GM23338 (cell line): Measurements from ENCODE around the gene DSG1. TPM values are rescaled to one million over a fixed set of nuclear protein-coding genes. Genes with fewer than 3 reads are reported as not detected.

ENCODE experiments used
- ATAC-seq: fragments of 200-7000 bp; cut with Tn5 transposase; 3 replicates; pipeline ENCODE4 v1.9.1; 2020
- DNase-seq: peaks from one replicate; pipeline ENCODE4 v3.0.0-alpha.2; 2015; ENCODE audit warnings: low spot score
- H2AFZ ChIP-seq: fragments of 200-600 bp; sonication (generic); 2 replicates; pipeline ENCODE4 v1.8.0; 2016; ENCODE audit warnings: antibody characterized with exemption, mild to moderate bottlenecking, moderate library complexity
- H3F3A ChIP-seq: fragments of 200-600 bp; sonication (generic); replicated peaks from 2 replicates; pipeline ENCODE4 v1.8.0; 2017; ENCODE audit warnings: antibody characterized with exemption, mixed run types, low read depth
- H3K27ac ChIP-seq: fragments of 200-600 bp; sonication (generic); 2 replicates; pipeline ENCODE4 v1.6.1; 2016; ENCODE audit warnings: low read depth
- H3K27me3 ChIP-seq: fragments of 200-600 bp; sonication (generic); 2 replicates; pipeline ENCODE4 v1.8.0; 2016; ENCODE audit warnings: mild to moderate bottlenecking, mixed run types, moderate library complexity; ENCODE audit not compliant: insufficient read depth
- H3K36me3 ChIP-seq: fragments of 200-600 bp; sonication (generic); 2 replicates; pipeline ENCODE4 v1.8.0; 2016; ENCODE audit warnings: mild to moderate bottlenecking; ENCODE audit not compliant: insufficient read depth
- H3K4me1 ChIP-seq: fragments of 200-600 bp; sonication (generic); 2 replicates; pipeline ENCODE4 v1.8.0; 2016; ENCODE audit warnings: mild to moderate bottlenecking, moderate library complexity; ENCODE audit not compliant: insufficient read depth
- H3K4me2 ChIP-seq: fragments of 200-600 bp; sonication (generic); 2 replicates; pipeline ENCODE4 v1.7.1; 2017; ENCODE audit warnings: mixed run types
- H3K4me3 ChIP-seq: fragments of 200-600 bp; sonication (generic); 2 replicates; pipeline ENCODE4 v1.6.1; 2016; ENCODE audit warnings: mixed run types
- H3K79me2 ChIP-seq: fragments of 200-600 bp; sonication (generic); replicated peaks from 2 replicates; pipeline ENCODE4 v1.8.0; 2017; ENCODE audit warnings: mild to moderate bottlenecking; ENCODE audit not compliant: insufficient read depth
- H3K9me2 ChIP-seq: fragments of 200-600 bp; sonication (generic); 2 replicates; pipeline ENCODE4 v1.8.0; 2017; ENCODE audit not compliant: insufficient read depth
- H4K20me1 ChIP-seq: fragments of 200-600 bp; sonication (generic); replicated peaks from 2 replicates; pipeline ENCODE4 v1.8.0; 2017; ENCODE audit warnings: mild to moderate bottlenecking; ENCODE audit not compliant: insufficient read depth
- H3K27ac Mint-ChIP-seq: 2 replicates; pipeline ENCODE4 v1.8.0; 2020; ENCODE audit warnings: inconsistent platforms, mild to moderate bottlenecking, moderate library complexity, mixed read lengths
- H3K27me3 Mint-ChIP-seq: 3 replicates; pipeline ENCODE4 v1.8.0; 2022; ENCODE audit warnings: low read depth, mild to moderate bottlenecking, moderate library complexity, mixed read lengths, inconsistent platforms; ENCODE audit not compliant: insufficient read depth, poor library complexity
- H3K36me3 Mint-ChIP-seq: 3 replicates; pipeline ENCODE4 v1.8.0; 2021; ENCODE audit warnings: low read depth, mild to moderate bottlenecking, inconsistent platforms, moderate library complexity, mixed read lengths
- H3K4me1 Mint-ChIP-seq: 3 replicates; pipeline ENCODE4 v1.8.0; 2020; ENCODE audit warnings: mild to moderate bottlenecking, inconsistent platforms, mixed read lengths
- H3K4me3 Mint-ChIP-seq: 3 replicates; pipeline ENCODE4 v1.8.0; 2021; ENCODE audit warnings: moderate library complexity, mild to moderate bottlenecking, inconsistent platforms, mixed read lengths
- H3K9me3 Mint-ChIP-seq: 3 replicates; pipeline ENCODE4 v1.8.0; 2020; ENCODE audit warnings: moderate library complexity, mild to moderate bottlenecking, inconsistent platforms, mixed read lengths
- CREB1 ChIP-seq: fragments of 250-450 bp; sonication (Bioruptor Pico); IDR thresholded peaks from 2 replicates; pipeline ENCODE4 v1.5.0; 2020; ENCODE audit warnings: low read depth, mild to moderate bottlenecking, moderate library complexity
- EZH2 ChIP-seq: fragments of 200-600 bp; sonication (generic); IDR thresholded peaks from one replicate; pipeline ENCODE4 v1.8.0; 2017; ENCODE audit warnings: antibody characterized with exemption, mild to moderate bottlenecking, low read depth; ENCODE audit not compliant: unreplicated experiment
- EZH2phosphoT487 ChIP-seq: fragments of 200-600 bp; sonication (generic); IDR thresholded peaks from one replicate; pipeline ENCODE4 v1.8.1; 2018; ENCODE audit warnings: antibody characterized with exemption; ENCODE audit not compliant: unreplicated experiment
- JUNB ChIP-seq: IDR thresholded peaks from one replicate; pipeline ENCODE4 v1.6.1; 2016; ENCODE audit warnings: antibody characterized with exemption; ENCODE audit not compliant: unreplicated experiment
- NANOG ChIP-seq: IDR thresholded peaks from 2 replicates; pipeline ENCODE4 v1.6.1; 2016; ENCODE audit warnings: antibody characterized with exemption, borderline replicate concordance
- POLR2AphosphoS5 ChIP-seq: IDR thresholded peaks from 2 replicates; pipeline ENCODE4 v1.6.1; 2016; ENCODE audit warnings: antibody characterized with exemption, low read depth
- STAT1 ChIP-seq: IDR thresholded peaks from one replicate; pipeline ENCODE4 v1.6.1; 2016; ENCODE audit warnings: antibody characterized with exemption; ENCODE audit not compliant: unreplicated experiment
- ZNF114 ChIP-seq: fragments of 250-450 bp; sonication (Bioruptor Pico); IDR thresholded peaks from 2 replicates; pipeline ENCODE4 v1.5.0; 2020; ENCODE audit warnings: mild to moderate bottlenecking, moderate library complexity
- ZNF331 ChIP-seq: fragments of 250-450 bp; sonication (Bioruptor Pico); IDR thresholded peaks from 2 replicates; pipeline ENCODE4 v1.5.0; 2020; ENCODE audit warnings: low read depth, mild to moderate bottlenecking, moderate library complexity
- ZNF462 ChIP-seq: fragments of 250-450 bp; sonication (Bioruptor Pico); IDR thresholded peaks from 2 replicates; pipeline ENCODE4 v1.5.0; 2020; ENCODE audit warnings: mild to moderate bottlenecking, moderate library complexity
- long read RNA-seq: library from polyadenylated mRNA; unstranded; transcript quantifications from one replicate; pipeline ENCODE4 v2.0.0, GENCODE V29; 2020; ENCODE audit not compliant: unreplicated experiment
- polyA plus RNA-seq: library from polyadenylated mRNA; unstranded; fragments of >200 nt; fragmentation: Nextera tagmentation; extraction: Ambion mirVana; gene quantifications from 2 replicates; pipeline ENCODE4 v1.2.1, GENCODE V29; 2016
- total RNA-seq: library from RNA; depleted of rRNA; stranded (reverse); fragments of >200 nt; shearing (Covaris generic); gene quantifications from 2 replicates; pipeline ENCODE4 v1.2.3, GENCODE V29; 2014; rRNA removed
- TF ChIP-seq, protein P1 (sequence below): IDR thresholded peaks from one replicate; pipeline ENCODE4 v1.6.1; 2018; ENCODE audit warnings: antibody characterized with exemption; ENCODE audit not compliant: unreplicated experiment
- TF ChIP-seq, protein P2 (sequence below), 2 experiments: fragments of 200-600 bp in 1 of 2; sonication (generic) in 1 of 2; conservative IDR thresholded peaks; 2 replicates each; pipeline versions ENCODE4 v1.5.1 to v1.6.1; 2016 to 2017; ENCODE audit warnings: antibody characterized with exemption in 2 of 2, low read depth in 2 of 2, mild to moderate bottlenecking in 2 of 2, moderate library complexity in 1 of 2
- TF ChIP-seq, protein P3 (sequence below): IDR thresholded peaks from 2 replicates; pipeline ENCODE4 v1.6.1; 2016; ENCODE audit warnings: antibody characterized with exemption

The DSG1 gene
- 0.04 TPM in 1 of 2 replicates, not detected in the other for total RNA-seq
- not detected in 2 replicates for polyA plus RNA-seq
- long read RNA-seq = 0 reads

GRCh38 chr18:31317860-31318259 lies at the start of gene DSG1:
Gene DSG1, plus strand, starts transcription at chr18:31318160. Its CDS starts 141 bp downstream, at chr18:31318301.
- H3K27ac Mint-ChIP-seq = peak within 1 kb of the TSS; percentile 26
- H2AFZ ChIP-seq = peak within 1 kb of the TSS; percentile 40; the same call in 1 of the 2 replicates

More at GRCh38 chr18:31317860-31318259, at the start of gene DSG1:
- TF ChIP-seq POLR2AphosphoS5 (no peak), ZNF114 (no peak), ZNF331 (CRISPR knock-in tag) (no peak), EZH2 (no peak), NANOG (no peak), EZH2phosphoT487 (no peak), ZNF462 (no peak), JUNB (no peak), CREB1 (no peak), STAT1 (no peak)
- TF ChIP-seq, protein P1, sequence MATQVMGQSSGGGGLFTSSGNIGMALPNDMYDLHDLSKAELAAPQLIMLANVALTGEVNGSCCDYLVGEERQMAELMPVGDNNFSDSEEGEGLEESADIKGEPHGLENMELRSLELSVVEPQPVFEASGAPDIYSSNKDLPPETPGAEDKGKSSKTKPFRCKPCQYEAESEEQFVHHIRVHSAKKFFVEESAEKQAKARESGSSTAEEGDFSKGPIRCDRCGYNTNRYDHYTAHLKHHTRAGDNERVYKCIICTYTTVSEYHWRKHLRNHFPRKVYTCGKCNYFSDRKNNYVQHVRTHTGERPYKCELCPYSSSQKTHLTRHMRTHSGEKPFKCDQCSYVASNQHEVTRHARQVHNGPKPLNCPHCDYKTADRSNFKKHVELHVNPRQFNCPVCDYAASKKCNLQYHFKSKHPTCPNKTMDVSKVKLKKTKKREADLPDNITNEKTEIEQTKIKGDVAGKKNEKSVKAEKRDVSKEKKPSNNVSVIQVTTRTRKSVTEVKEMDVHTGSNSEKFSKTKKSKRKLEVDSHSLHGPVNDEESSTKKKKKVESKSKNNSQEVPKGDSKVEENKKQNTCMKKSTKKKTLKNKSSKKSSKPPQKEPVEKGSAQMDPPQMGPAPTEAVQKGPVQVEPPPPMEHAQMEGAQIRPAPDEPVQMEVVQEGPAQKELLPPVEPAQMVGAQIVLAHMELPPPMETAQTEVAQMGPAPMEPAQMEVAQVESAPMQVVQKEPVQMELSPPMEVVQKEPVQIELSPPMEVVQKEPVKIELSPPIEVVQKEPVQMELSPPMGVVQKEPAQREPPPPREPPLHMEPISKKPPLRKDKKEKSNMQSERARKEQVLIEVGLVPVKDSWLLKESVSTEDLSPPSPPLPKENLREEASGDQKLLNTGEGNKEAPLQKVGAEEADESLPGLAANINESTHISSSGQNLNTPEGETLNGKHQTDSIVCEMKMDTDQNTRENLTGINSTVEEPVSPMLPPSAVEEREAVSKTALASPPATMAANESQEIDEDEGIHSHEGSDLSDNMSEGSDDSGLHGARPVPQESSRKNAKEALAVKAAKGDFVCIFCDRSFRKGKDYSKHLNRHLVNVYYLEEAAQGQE = no peak
- TF ChIP-seq, protein P2, sequence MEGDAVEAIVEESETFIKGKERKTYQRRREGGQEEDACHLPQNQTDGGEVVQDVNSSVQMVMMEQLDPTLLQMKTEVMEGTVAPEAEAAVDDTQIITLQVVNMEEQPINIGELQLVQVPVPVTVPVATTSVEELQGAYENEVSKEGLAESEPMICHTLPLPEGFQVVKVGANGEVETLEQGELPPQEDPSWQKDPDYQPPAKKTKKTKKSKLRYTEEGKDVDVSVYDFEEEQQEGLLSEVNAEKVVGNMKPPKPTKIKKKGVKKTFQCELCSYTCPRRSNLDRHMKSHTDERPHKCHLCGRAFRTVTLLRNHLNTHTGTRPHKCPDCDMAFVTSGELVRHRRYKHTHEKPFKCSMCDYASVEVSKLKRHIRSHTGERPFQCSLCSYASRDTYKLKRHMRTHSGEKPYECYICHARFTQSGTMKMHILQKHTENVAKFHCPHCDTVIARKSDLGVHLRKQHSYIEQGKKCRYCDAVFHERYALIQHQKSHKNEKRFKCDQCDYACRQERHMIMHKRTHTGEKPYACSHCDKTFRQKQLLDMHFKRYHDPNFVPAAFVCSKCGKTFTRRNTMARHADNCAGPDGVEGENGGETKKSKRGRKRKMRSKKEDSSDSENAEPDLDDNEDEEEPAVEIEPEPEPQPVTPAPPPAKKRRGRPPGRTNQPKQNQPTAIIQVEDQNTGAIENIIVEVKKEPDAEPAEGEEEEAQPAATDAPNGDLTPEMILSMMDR (conservative IDR thresholded peaks at IDR 0.05; ENCODE audit: low read depth in 2 of 2) = no peak
- TF ChIP-seq, protein P3, sequence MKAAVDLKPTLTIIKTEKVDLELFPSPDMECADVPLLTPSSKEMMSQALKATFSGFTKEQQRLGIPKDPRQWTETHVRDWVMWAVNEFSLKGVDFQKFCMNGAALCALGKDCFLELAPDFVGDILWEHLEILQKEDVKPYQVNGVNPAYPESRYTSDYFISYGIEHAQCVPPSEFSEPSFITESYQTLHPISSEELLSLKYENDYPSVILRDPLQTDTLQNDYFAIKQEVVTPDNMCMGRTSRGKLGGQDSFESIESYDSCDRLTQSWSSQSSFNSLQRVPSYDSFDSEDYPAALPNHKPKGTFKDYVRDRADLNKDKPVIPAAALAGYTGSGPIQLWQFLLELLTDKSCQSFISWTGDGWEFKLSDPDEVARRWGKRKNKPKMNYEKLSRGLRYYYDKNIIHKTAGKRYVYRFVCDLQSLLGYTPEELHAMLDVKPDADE = no peak
- Histone ChIP-seq H3K4me2 (no peak within 1 kb of the TSS), H3F3A (no peaks in the 10 kb centered on the region), H3K9me2 (no peaks in the 10 kb centered on the region), H3K4me1 (no peaks in the 10 kb centered on the region), H4K20me1 (no peaks in the 10 kb centered on the region), H3K4me3 (no peak within 1 kb of the TSS), H3K79me2 (no peaks in the 10 kb centered on the region), H3K27me3 (no peaks in the 10 kb centered on the region), H3K36me3 (no peaks in the 10 kb centered on the region), H3K27ac (no peak within 1 kb of the TSS)
- H3K4me3 Mint-ChIP-seq = no peak within 1 kb of the TSS
- peaks cover 17% of the 10 kb centered on the region for H3K4me1 Mint-ChIP-seq
- DNase-seq (no peak), ATAC-seq (no peak)
- H3K9me3 Mint-ChIP-seq = no peaks in the 10 kb centered on the region
- no peaks in the 10 kb centered on the region for H3K27me3 Mint-ChIP-seq
- no peaks in the 10 kb centered on the region; the same call in 2 of the 3 replicates for H3K36me3 Mint-ChIP-seq
